NCI-H446 (cell line): ENCODE data around the gene RABL2A.
A peak's percentile ranks its signal among the peaks of the same experiment; 100 is the strongest.
"Not testable (repeated sequence)": the region's sequence is repeated elsewhere in the genome, so short reads cannot be mapped to it uniquely, and the experiment has no call there.

ENCODE experiments used
- DNase-seq, 2 experiments: peaks; one replicate each; lab custom pipeline; 2025; lab: John Stamatoyannopoulos, UW

Gene RABL2A

DNA sequence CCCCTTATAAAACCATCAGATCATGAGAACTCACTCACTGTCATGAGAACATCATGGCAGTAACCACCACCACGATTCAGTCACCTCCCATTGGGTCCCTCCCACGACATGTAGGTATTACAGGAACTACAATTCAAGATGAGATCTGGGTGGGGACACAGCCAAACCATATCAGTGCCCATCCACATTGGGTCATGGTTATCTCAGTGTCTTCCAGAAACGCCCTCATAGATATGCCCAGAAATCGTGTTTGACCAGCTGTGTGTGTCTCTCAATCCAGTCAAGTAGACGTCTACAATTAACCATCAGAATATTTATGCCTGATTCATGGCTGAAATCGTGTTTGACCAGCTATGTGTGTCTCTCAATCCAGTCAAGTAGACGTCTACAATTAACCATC lies 17.2 kb upstream of the RABL2A start:
- not testable (repeated sequence) for DNase-seq

DNA sequence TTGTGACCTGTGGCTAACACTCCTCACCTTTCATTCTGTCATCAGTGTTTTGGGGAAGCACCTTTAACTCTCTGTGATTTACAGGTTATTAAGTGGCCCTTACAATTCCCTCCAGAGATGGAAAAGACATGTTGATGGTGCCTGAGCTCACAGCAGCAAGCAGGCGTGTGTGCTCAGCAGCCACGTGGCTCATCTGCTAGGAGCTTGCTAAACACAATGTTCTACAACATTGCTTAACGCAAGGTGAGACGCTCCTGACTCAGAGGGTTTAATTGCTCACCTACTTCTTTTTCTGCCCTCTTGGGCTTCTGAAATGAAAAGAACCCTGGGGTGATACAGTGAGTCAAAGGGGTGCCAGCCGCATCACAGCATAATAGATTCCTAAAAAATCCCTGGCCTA lies 6.1 kb upstream of the RABL2A start:
- not testable (repeated sequence) for DNase-seq

DNA sequence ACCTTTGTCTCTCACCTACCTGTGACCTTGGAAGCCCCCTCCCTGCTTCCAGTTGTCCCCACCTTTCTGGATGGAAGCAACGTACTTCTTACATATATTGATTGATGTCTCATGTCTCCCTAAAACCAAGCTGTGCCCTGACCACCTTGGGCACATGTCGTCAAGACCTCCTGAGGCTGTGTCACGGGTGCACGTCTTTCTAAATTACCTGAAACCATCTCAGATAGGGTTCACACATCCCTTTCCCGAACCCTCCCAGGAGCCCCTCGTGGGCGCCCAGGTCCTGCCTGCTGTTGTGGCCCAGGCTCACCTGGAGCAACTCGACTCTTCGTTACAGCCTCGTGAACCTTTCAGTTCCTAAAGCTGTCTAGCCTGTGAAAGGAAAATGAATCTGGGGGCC lies 1.2 kb upstream of the RABL2A start:
- not testable (repeated sequence) for DNase-seq

DNA sequence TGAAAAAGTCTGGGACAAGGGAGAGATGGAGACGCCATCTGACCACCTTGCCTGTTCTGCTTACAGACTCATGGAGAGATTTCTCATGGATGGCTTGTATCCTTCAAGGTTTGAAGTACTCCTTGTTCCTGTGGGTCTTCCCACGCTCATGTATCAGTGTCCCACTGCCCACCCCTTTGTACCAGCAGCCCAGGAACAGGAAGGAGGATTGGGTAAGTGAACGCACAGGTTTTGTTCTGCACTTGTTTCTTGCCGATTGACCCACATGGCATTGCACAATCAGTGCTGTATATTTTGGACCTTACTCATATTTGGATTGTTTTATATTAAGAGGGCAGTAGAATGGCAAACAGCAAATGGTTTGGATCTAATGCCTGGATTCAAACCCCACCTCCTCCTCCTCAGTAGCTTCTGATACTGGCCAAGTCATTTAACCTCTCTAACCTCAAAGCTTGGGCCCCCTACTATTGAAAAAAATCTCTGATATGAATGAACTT lies 5.8 kb downstream of the RABL2A start:
- not testable (repeated sequence) for DNase-seq

DNA sequence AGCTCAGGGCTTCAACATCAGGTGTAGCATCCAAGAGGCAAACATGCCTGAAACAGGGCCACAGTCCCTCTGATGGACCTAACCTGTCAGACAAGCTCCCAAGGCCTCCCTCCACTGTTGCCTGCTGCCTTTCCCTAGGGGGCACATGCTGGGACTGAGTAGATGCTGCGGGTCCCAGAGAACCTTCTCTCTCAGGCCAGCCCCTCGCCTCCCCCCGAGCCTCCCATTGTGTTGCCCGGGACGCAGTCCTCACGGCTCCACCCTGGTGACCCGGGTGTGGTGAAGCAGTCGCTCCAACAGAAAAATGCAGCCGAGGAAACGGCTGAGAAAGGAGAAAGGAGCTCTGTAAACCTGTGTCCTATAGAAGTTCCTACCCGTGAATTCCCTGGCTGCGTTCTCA lies 8.3 kb downstream of the RABL2A start:
- DNase-seq = not testable (repeated sequence)

DNA sequence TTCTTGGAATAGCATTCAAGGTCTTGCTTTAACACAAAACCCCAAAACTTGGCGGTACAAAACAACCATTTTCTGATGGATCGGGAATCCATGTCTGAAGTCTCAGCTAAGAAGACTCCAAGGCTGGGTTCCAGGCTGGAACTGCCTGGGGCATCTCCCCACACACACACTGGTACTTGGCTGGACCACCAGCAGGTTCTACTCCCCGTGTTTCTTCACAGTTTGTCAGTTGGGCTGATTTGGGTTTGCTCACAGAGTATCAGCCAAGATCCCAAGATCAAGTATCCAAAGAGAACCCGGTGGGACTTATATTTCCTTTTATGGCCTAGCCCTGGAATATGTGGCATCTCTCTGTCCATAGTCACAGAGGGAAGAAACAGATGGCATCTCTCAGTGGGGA lies 9.2 kb downstream of the RABL2A start:
- not testable (repeated sequence) for DNase-seq

DNA sequence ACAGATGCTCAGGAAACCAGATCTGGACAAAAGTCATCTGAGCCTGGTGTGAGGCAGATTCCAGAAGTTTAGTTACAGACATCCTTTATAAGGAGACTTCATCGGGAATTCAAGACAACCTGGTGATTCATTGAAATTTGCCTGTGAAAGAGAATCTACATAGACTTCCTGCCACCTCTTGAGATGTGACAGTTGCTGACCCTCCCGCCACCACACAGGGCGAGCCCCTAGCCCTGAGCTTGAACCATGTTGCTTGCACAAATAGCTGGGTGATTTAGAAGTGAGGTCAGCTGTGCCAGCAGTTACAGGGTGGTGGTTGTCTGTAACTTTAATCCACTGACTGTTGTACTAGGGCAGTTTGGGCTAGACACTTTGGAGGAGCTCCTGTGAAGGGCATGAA lies 11.0 kb downstream of the RABL2A start:
- DNase-seq = not testable (repeated sequence)

DNA sequence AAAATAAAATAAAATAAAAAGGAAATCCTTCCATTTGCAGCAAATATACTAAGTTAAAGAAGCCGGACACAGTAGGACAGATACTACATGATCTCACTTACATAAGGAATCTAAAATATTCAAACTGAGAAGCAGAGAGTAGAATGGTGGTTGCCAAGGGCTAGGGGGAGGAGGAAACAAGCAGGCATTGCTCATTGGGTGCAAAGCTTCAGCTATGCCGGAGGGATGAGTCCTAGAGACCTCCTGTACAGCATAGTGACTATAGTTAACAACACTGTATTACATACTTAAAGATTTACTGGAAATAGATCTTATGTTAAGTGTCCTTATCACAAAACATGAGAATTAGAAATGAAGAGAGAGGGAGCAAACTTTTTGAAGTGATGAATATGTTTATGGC lies 19.2 kb downstream of the RABL2A start:
- not testable (repeated sequence) for DNase-seq

DNA sequence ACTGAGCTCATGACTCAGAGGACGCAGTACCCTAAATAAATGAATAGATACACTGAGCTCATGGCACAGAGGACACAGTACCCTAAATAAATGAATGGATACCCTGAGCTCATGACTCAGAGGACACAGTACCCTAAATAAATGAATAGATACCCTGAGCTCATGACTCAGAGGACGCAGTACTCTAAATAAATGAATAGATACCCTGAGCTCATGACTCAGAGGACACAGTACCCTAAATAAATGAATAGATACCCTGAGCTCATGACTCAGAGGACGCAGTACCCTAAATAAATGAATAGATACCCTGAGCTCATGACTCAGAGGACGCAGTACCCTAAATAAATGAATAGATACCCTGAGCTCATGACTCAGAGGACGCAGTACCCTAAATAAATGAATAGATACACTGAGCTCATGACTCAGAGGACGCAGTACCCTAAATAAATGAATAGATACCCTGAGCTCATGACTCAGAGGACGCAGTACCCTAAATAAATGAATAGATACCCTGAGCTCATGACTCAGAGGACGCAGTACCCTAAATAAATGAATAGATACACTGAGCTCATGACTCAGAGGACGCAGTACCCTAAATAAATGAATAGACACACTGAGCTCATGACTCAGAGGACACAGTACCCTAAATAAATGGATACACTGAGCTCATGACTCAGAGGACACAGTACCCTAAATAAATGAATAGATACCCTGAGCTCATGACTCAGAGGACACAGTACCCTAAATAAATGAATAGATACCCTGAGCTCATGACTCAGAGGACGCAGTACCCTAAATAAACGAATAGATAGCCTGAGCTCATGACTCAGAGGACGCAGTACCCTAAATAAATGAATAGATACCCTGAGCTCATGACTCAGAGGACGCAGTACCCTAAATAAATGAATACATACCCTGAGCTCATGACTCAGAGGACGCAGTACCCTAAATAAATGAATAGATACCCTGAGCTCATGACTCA lies 24.1 kb downstream of the RABL2A start:
- not testable (repeated sequence) for DNase-seq

DNA sequence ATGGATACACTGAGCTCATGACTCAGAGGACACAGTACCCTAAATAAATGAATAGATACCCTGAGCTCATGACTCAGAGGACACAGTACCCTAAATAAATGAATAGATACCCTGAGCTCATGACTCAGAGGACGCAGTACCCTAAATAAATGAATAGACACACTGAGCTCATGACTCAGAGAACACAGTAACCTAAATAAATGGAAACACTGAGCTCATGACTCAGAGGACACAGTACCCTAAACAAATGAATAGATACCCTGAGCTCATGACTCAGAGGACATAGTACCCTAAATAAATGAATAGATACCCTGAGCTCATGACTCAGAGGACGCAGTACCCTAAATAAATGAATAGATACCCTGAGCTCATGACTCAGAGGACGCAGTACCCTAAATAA lies 25.5 kb downstream of the RABL2A start:
- not testable (repeated sequence) for DNase-seq

DNA sequence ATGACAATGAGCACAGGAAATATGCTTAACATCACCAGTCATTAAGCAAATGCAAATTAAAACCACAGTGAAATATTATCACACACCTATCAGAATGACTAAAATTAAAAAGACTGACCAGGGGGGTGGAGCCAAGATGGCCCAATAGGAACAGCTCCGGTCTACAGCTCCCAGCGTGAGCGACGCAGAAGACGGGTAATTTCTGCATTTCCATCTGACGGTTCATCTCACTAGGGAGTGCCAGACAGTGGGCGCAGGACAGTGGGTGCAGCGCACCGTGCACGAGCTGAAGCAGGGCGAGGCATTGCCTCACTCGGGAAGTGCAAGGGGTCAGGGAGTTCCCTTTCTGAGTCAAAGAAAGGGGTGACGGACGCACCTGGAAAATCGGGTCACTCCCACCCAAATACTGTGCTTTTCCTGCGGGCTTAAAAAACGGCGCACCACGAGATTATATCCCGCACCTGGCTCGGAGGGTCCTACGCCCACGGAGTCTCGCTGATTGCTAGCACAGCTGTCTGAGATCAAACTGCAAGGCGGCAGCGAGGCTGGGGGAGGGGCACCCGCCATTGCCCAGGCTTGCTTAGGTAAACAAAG lies 29.1 kb downstream of the RABL2A start:
- DNase-seq = not testable (repeated sequence)

DNA sequence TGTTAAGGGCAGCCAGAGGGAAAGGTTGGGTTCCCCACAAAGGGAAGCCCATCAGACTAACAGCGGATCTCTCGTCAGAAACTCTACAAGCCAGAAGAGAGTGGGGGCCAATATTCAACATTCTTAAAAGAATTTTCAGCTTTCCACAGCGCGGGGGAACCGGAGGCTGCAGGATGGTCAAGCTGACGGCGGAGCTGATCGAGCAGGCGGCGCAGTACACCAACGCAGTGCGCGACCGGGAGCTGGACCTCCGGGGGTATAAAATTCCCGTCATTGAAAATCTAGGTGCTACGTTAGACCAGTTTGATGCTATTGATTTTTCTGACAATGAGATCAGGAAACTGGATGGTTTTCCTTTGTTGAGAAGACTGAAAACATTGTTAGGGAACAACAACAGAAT lies 30.7 kb downstream of the RABL2A start:
- DNase-seq = not testable (repeated sequence)

DNA sequence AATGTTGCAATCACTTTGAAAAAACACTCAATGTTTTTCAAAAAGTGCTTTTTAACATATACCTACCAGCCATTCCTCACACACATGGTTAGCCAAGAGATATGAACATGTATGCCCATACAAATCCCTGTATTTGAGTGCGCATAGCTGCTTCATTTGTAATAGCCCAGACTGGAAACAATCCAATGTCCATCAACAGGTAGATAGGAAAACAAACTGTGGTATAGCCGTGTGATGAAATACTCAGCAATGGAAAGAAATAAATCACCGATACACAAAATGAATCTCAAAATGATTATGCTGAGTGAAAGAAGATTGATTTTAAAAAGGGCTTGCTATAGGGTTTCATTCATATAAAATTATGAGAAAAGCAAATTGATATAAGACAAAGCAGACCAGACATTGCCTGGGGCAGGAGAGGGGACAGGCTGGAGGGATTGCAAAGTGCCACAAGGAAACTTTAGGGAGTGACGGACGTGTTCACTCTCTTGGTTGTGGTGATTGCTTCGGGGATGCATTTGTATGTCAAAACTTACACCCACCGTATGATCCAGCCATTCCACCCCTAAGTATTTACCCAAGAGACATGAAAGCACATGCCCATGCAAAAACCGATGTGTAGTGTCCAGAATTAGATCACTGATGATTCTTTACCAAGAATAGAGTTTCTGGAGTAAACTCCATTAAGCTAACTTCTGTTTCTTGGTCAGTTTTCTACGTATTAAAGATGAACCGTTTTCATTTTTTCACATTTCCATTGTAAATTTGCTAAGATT lies 36.4 kb downstream of the RABL2A start:
- DNase-seq = not testable (repeated sequence)

DNA sequence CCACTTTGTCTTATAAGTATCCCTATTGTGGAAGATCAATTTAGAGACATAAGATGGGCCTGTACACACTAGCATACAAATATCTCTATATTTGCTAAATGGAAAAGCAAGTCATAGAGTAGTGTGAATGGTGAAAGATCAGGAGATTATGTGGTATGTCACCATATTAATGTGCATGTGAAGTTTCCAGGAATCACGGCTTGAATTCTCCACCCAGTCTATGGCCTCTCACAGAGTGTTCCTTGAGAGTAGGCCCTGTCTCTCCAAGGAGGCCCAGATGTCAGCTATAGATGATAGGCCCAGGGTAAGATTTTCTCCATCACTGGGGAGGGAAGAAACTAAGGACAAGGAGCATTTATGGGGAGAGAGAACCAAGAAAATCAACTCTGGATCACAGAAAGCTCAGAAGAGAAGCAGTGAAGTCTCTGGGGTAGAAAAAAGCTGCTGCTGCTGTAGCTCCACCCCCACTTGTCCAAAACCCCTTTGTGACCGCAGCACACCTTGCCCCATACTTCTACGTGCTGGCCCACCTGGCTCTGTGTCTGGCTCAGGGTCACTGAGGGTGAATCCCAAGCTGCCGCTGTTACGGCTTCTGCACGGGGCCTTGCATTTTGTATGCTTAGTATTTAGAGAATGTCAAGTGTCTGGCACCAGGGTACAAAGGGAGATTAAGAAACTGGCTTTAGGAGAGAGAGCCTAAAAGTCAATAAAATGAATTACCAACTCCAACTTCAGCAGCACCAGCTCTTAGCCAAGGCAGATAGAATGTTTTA lies 37.9 kb downstream of the RABL2A start:
- DNase-seq = not testable (repeated sequence)

DNA sequence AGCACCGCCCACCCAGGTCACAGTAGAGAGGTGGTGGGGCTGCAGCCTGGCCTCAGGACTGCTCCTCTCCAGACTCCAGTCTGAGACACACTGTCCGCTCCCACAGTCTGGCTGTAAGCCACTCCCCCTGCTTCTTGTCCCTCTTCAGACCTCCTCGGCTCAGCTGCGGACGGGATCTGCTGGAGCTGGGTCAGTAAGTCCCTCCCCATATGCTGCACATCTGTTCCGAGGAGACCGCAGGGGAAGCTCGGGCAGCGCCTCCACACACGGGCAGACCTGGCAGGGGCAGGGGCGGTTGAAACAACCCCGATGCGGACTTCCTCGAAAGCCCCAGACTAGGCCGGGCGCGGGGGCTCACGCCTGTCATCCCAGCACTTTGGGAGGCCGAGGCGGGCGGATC lies 41.9 kb downstream of the RABL2A start:
- DNase-seq = not testable (repeated sequence)

DNA sequence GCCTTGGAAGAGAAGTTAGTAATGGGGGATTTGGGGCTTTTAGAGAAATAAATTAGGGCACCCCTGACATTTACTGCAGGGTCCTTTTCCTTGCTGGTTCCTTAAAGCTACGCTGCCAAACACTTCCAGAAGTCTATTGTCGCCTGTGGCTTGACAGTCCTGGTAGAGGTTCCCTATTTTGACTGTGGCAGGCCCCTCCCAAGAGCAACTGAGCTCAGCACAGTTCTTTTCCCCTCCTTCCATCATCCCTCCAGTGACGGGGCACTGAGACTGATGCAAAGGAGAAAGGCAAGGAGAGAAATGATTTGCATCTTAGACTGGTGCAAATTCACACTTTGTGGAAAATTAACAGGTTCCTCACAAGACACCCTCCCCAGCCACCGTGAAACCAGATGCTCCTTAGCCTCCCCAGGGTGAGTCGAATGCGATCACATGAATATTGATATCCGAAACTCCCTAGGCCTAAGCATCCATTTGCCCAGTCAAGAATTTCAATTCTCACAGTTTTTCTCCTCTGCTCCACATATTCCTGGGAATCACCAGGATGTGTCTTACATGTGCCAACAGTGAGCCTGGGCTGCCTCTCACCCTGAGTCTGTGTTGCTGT lies 45.4 kb downstream of the RABL2A start:
- no peak for DNase-seq

DNA sequence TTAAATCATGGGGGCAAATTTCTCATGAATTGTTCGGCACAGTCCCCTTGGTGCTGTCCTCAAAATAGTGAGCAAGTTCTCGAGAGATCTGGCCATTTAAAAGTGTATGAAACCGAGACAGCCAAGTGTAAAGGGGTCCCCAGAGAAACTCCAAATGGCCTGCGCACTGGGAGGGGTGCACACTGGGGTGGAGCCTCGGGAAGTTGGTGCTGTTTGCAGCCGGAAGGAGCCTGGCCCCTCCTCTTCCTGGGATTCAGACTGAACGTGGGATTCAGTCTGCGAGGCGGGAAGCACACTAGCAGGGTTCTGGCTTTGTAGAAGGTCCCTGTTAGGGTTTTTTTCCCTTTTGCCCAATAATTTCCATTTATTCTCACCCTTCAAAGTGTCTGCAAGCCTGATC lies 48.8 kb downstream of the RABL2A start:
- DNase-seq = peak in 1 of 2 experiments; percentile 3

DNA sequence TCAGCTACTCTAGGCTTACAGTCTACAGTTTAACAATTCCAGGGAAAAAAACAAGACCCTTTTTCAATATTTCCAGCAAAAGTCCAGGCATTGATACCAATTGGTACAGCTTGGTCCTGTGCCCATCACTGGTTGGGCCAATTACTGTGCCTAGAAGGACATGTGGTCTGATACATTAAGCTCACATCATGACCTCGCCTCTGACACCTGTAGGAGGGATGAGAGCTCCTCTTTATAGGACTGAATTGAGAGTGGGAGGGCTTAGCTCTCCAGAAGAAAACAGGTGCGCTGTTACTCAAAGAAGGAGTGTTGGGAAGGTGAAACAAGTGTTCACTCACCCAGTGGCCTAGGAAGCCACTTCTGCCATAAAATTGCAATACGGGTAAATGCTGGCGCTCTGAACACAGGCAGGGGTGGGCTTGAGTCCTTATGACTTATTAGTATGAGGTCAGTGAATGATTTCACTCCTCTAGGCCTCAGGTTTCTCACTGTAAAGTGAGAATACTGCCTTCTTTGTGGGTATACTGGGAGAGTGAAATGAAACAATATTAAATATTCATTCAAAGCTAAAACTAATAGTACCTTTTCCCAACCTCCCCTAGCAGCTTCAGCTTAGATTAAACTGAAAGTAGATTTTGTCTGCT lies 49.7 kb downstream of the RABL2A start:
- no peak for DNase-seq

DNA sequence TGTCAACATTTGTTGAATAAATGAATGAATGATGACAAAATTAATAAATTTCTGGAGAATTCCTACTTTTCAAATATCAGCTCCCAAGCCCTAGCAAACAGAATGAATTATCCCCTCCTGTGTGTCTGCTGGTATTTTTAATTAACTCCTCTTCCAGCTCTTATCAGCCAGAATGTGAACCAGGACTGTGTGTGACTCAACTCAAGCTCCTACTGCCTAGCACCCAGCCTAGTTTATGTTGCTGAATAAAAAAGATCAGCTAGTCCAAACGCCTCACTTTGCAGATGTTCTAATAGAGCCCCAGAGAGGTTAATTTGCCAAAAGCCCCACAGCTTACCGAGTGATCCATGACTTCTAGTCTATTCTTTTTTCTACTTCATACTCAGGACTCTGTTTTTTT lies 50.3 kb downstream of the RABL2A start:
- no peak for DNase-seq

DNA sequence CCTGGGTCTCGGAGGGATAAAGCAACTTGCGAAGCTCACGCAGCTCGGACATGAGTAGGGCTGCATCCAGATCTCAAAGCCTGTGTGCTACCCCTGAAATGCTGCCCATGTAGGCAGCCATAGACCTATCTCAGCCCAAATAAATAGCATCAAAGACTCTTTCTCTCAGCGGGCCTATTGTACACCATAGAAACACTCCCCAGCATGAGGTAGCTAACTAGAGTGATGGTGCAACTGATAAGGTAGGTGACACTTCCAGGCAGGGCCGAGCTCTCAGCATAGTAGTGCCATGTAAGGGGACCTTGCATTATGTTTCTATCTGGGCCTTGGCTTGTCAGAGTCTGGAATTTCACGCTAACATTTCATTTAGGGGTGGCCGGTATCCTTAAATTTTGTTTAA lies 52.4 kb downstream of the RABL2A start:
- DNase-seq = no peak

DNA sequence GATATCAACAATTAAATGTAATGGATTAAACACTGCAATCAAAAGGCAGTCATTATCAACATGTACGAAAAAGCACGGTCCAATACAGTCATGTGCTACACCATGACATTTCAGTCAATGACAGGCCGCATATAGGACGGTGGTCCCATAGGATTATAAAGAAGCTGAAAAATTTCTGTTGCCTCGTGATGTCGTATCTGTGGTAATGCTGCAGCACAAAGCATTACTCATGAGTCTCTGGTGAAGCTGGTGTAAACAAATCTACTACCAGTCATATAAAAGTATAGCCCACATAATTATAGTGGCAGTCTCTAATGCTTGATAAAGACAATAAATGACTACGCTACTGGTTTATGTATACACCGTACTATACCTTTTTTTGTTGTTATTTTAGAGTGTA lies 58.4 kb downstream of the RABL2A start:
- DNase-seq = no peak
